GM12892 (cell line): Measurements from ENCODE around the gene ZBTB20.

Experiments
- POLR2A ChIP-seq: IDR thresholded peaks from 2 replicates; pipeline ENCODE4 v1.6.1; 2011; ENCODE audit warnings: low read depth, low read length, control low read depth
- POLR2AphosphoS5 ChIP-seq: IDR thresholded peaks from 2 replicates; pipeline ENCODE4 v1.6.1; 2011; ENCODE audit warnings: low read depth, low read length, control low read depth

DNA sequence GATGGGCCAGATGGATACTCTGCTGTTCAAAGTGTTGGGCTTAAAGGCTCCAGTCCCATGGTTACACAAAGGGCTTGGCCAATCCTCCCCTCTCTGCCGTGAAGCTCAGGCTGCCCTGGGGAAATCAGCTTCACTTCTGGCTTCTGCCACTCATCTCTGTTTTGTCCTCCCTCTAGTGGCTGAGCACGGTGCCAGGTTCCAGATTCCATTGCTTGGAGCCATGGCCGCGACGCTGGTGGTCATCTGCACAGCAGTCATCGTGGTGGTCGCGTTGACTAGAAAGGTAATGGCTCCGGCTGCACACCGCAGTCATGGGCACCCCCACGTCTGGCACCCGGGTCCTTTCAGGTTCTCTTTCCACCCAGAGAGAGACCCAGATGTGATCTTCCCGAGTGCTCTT lies 847.7 kb downstream of the ZBTB20 start:
- no peak for TF ChIP-seq POLR2A
- TF ChIP-seq POLR2AphosphoS5, result no peak
